Bronchus fibroblast of lung (primary cell): ENCODE measurements around the gene BOD1L1. TPM values are rescaled to one million over a fixed set of nuclear protein-coding genes. Genes with fewer than 3 reads are reported as not detected.

Source experiments
- total RNA-seq: library from RNA; depleted of rRNA; stranded (reverse); fragments of >200 nt; gene quantifications from 2 replicates; pipeline ENCODE4 v1.2.3, GENCODE V29; 2015

Gene BOD1L1
- total RNA-seq, result 7.1 and 11.9 TPM in 2 replicates

DNA sequence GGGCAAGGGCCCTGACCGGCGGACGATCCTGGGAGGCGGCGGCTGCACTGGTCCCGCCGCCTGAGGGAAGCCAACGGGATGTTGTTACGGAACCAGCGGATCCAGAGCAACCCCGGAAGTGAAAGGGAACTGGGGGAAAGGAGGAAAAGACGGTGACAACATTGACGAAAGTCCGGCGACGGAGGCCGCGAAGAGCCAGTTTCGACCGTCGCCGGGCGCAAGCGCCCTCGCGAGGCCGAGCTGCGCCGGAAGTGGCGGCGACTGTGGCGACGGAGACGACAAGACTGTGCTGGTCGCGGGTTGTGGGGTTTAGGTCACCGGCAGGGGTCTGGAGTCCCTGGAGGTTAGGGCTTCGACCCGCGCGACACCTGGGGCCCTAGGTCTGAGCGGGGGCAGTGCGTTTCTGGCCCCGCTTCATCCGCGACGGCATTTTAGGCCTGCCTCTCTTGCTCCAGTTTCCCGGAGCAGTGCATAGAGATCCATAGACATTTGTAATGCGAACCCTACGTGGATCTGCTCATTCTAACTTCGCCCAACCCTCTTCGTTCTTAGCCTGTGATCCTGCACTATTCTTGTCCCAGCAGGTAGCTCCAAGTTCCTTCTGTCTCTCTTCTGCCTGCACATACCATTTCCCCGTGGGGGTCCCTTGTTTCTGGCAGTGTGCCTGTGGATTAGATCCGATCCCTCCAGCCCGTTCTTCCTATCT, at the start of gene BOD1L1:
Gene BOD1L1, minus strand, starts transcription at position 120 of the 706 bp plus-strand sequence. CDS start 138 bp downstream, outside the sequence.

DNA sequence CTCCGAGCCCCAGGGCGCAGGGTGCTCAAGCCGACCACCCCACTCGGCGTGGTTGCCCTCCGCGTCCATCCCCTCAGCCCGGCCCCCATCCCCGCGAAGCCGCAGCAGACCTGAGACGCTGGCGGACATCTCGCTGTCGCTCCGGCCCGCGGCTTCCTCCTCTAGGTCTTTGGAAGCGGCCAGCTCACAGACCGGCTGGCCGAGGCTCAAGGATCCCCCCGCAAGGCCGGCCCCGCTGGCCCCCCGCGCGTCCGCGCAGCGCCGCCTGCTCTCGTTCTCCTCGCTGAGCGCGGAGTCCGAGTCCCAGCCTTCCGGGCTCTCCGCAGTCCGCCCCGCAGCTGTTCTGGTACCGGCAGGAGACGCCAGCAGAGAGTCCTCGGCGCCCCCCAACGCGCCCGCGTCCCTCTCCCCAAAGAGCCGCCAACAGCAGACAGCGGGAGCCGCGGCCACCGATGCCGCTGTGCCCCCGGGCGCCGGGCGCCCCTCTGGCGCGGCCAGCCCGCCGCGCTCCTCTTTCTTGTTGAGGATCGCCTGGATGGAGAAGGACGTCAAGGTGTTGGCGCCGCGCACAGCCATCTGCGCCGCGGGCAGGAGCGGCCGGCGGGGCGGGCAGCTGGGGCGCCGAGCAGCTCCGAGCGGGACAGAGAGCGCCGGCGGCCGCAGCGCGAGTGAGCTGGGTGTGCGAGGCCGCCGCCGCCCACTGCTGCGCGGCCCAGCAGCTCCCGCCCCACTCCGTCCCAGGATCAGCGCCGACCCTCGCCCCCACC, 83.5 kb downstream of the BOD1L1 start, which contains the start of gene NKX3-2:
Gene NKX3-2, minus strand, starts transcription at position 670 of the 767 bp plus-strand sequence. Its CDS starts 94 bp downstream, at position 576.

Other genes with a start within 250 kb of the BOD1L1 start
- gene RAB28, start 143.4 kb downstream of the BOD1L1 start, total RNA-seq, result 10.7 and 15.5 TPM in 2 replicates
- 0.74 and 1.2 TPM in 2 replicates for gene NKX3-2, start 83.2 kb downstream of the BOD1L1 start, total RNA-seq